Measurements from ENCODE around the gene ELAC2. TPM values are rescaled to one million over a fixed set of nuclear protein-coding genes. Genes with fewer than 3 reads are reported as not detected.
"Not testable (repeated sequence)": the region's sequence is repeated elsewhere in the genome, so short reads cannot be mapped to it uniquely, and the experiment has no call there.

The ELAC2 gene
- total RNA-seq, 1 experiment from 2014 or later = 35.1 TPM

GRCh38 chr17:12990926-12991325, 26.9 kb downstream of the ELAC2 start:
- no peak for DNase-seq (ENCODE audit: low spot score)

- DNase-seq (ENCODE audit: low spot score) = no peak
Measured at GRCh38 chr17:12990041-12990808, 27.6 kb downstream of the ELAC2 start.

- DNase-seq (ENCODE audit: low spot score) = no peak
Measured at GRCh38 chr17:12987120-12987519, 30.7 kb downstream of the ELAC2 start.

- peak; percentile 6 for DNase-seq (ENCODE audit: low spot score)
Measured at GRCh38 chr17:12985431-12986293, 32.2 kb downstream of the ELAC2 start.

- no peak for DNase-seq (ENCODE audit: low spot score)
Measured at GRCh38 chr17:12983991-12984884, 33.6 kb downstream of the ELAC2 start.

GRCh38 chr17:12982224-12982623, 35.6 kb downstream of the ELAC2 start:
- no peak for DNase-seq (ENCODE audit: low spot score)

- no peak for DNase-seq (ENCODE audit: low spot score)
Measured at GRCh38 chr17:12979826-12980500, 37.9 kb downstream of the ELAC2 start.

GRCh38 chr17:12979246-12979645, 38.6 kb downstream of the ELAC2 start:
- DNase-seq (ENCODE audit: low spot score) = no peak

GRCh38 chr17:12978787-12979186, 39.0 kb downstream of the ELAC2 start:
- DNase-seq (ENCODE audit: low spot score) = not testable (repeated sequence)

GRCh38 chr17:12977008-12977751, 40.6 kb downstream of the ELAC2 start:
- DNase-seq (ENCODE audit: low spot score) = peak; percentile 8

- no peak for DNase-seq (ENCODE audit: low spot score)
Measured at GRCh38 chr17:12974005-12974531, 43.8 kb downstream of the ELAC2 start.

- no peak for DNase-seq (ENCODE audit: low spot score)
Measured at GRCh38 chr17:12973496-12974004, 44.3 kb downstream of the ELAC2 start.

GRCh38 chr17:12967962-12968361, 49.9 kb downstream of the ELAC2 start:
- DNase-seq (ENCODE audit: low spot score) = no peak

GRCh38 chr17:12966413-12966812, 51.4 kb downstream of the ELAC2 start:
- DNase-seq (ENCODE audit: low spot score) = no peak

- no peak for DNase-seq (ENCODE audit: low spot score)
Measured at GRCh38 chr17:12965988-12966387, 51.8 kb downstream of the ELAC2 start.

- DNase-seq (ENCODE audit: low spot score) = no peak
Measured at GRCh38 chr17:12964840-12965239, 53.0 kb downstream of the ELAC2 start.

- no peak for DNase-seq (ENCODE audit: low spot score)
Measured at GRCh38 chr17:12964162-12964561, 53.7 kb downstream of the ELAC2 start.

GRCh38 chr17:12963505-12963904, 54.3 kb downstream of the ELAC2 start:
- no peak for DNase-seq (ENCODE audit: low spot score)

GRCh38 chr17:12961655-12962054, 56.2 kb downstream of the ELAC2 start:
- DNase-seq (ENCODE audit: low spot score) = no peak

- DNase-seq (ENCODE audit: low spot score) = no peak
Measured at GRCh38 chr17:12959441-12959840, 58.4 kb downstream of the ELAC2 start.

Measured in H4 (cell line).